Thoracic aorta (tissue), 2 donors: ENCODE results near the gene MYO3B. TPM values are rescaled to one million over a fixed set of nuclear protein-coding genes. Genes with fewer than 3 reads are reported as not detected.

Source experiments
- ATAC-seq: fragments of 150-250 bp; one replicate; pipeline ENCODE4 v1.8.0; 2017; ENCODE audit warnings: low read depth; ENCODE audit not compliant: insufficient number of reproducible peaks, low FRiP score
- DNase-seq: peaks from one replicate; pipeline ENCODE4 v3.0.0-alpha.2; 2020; ENCODE audit warnings: low spot score
- H3K27ac ChIP-seq, 2 donors: fragments of 200-600 bp; sonication (generic); 1 replicate in 1 of 2; 2 replicates in 1 of 2; pipeline ENCODE4 v1.5.1; 2016; ENCODE audit warnings: mild to moderate bottlenecking in 2 of 2, moderate library complexity in 2 of 2
- H3K27me3 ChIP-seq: fragments of 200-600 bp; sonication (generic); replicated peaks from 2 replicates; pipeline ENCODE4 v1.6.0; 2016; ENCODE audit warnings: mild to moderate bottlenecking; ENCODE audit not compliant: insufficient read depth
- H3K36me3 ChIP-seq: fragments of 200-600 bp; sonication (generic); one replicate; pipeline ENCODE4 v1.5.1; 2016
- H3K4me1 ChIP-seq, 2 donors: fragments of 200-600 bp; sonication (generic); 1 replicate in 1 of 2; 2 replicates in 1 of 2; pipeline versions ENCODE4 v1.5.1 to v1.6.0; 2016; ENCODE audit warnings: low read depth in 2 of 2, mild to moderate bottlenecking in 1 of 2; ENCODE audit not compliant: control insufficient read depth in 1 of 2
- H3K4me3 ChIP-seq: fragments of 200-600 bp; sonication (generic); 2 replicates; pipeline ENCODE4 v1.5.1; 2016; ENCODE audit warnings: mild to moderate bottlenecking
- H3K9me3 ChIP-seq: fragments of 200-600 bp; sonication (generic); 2 replicates; pipeline ENCODE4 v1.5.1; 2016
- total RNA-seq, 2 donors: library from RNA; depleted of rRNA; stranded (reverse); fragments of >200 nt; gene quantifications; one replicate each; pipeline versions ENCODE4 v1.1.0 to v1.2.3, GENCODE V29; 2016
- TF ChIP-seq, protein P1 (sequence below): fragments of 200-600 bp; sonication (generic); IDR thresholded peaks from one replicate; pipeline ENCODE4 v1.5.1; 2019; ENCODE audit warnings: antibody characterized with exemption

The MYO3B gene
- total RNA-seq, 2 donors from 2014 or later: not detected

GRCh38 chr2:170582751-170583463 is 405.0 kb downstream of the MYO3B start:
- Histone ChIP-seq H3K4me3 (no peak overlapping the region), H3K27me3 (no peaks in the 10 kb centered on the region), H3K27ac (no peak overlapping the region), H3K36me3 (no peaks in the 10 kb centered on the region), H3K4me1 (no peaks in the 10 kb centered on the region), H3K9me3 (no peaks in the 10 kb centered on the region)
- DNase-seq (no peak), ATAC-seq (no peak)
- TF ChIP-seq, protein P1, sequence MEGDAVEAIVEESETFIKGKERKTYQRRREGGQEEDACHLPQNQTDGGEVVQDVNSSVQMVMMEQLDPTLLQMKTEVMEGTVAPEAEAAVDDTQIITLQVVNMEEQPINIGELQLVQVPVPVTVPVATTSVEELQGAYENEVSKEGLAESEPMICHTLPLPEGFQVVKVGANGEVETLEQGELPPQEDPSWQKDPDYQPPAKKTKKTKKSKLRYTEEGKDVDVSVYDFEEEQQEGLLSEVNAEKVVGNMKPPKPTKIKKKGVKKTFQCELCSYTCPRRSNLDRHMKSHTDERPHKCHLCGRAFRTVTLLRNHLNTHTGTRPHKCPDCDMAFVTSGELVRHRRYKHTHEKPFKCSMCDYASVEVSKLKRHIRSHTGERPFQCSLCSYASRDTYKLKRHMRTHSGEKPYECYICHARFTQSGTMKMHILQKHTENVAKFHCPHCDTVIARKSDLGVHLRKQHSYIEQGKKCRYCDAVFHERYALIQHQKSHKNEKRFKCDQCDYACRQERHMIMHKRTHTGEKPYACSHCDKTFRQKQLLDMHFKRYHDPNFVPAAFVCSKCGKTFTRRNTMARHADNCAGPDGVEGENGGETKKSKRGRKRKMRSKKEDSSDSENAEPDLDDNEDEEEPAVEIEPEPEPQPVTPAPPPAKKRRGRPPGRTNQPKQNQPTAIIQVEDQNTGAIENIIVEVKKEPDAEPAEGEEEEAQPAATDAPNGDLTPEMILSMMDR: no peak

- Histone ChIP-seq H3K4me3 (no peak overlapping the region), H3K4me1 (no peaks in the 10 kb centered on the region), H3K27me3 (no peaks in the 10 kb centered on the region), H3K9me3 (no peaks in the 10 kb centered on the region), H3K27ac (no peak overlapping the region), H3K36me3 (no peaks in the 10 kb centered on the region)
- DNase-seq (no peak), ATAC-seq (no peak)
- TF ChIP-seq, protein P1: no peak
Measured at GRCh38 chr2:170585067-170585466, 407.1 kb downstream of the MYO3B start.

DNA sequence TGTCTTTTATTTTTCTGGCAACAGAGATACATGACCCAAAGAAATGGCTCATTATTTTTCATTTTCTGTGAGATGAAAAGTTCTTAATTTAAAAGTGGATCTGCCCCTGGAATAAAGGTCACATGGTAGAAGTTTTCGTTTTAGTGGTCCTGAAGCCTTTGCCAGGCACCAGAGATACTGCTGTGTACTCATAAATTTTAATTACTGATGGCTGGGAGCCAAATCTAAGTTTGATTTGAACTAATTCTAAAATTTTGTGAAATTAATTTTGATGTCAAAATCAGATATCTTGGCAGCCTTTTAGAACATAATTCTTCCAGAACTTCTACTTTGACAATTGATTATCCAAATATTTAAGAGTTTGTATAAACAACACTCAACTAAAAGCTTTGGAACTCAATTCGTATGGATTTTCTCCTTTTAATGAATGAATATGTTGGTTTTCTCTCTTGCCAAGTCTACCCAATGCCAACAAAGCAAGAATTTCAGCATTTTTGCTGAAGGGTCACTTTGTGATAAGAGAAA is 408.7 kb downstream of the MYO3B start:
- no peak for DNase-seq
- Histone ChIP-seq H3K36me3 (no peaks in the 10 kb centered on the region), H3K9me3 (no peaks in the 10 kb centered on the region), H3K27ac (no peak overlapping the region), H3K27me3 (no peaks in the 10 kb centered on the region), H3K4me1 (no peaks in the 10 kb centered on the region), H3K4me3 (no peak overlapping the region)
- ATAC-seq: no peak
- TF ChIP-seq, protein P1: no peak

DNA sequence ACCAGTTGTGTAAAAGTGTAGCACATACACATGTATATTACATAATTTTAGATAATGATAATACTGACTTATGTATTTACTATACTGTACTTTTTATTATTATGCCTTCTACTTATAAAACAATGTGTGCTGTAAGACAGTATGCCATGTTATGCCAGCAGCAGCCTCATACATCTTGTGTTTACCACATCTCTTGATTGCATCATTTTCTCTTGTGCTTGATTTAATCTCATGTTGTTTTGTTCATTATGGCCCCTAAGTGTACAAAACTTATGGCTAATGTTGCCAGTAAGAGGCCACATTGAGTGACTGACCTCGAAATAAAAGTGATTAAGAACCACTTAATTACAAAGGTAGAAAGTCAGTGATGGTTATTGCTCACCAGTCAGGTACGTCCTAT is 409.2 kb downstream of the MYO3B start:
- H3K36me3 ChIP-seq: no peaks in the 10 kb centered on the region
- no peaks in the 10 kb centered on the region for H3K9me3 ChIP-seq
- H3K27me3 ChIP-seq: no peaks in the 10 kb centered on the region
- DNase-seq: no peak
- no peak for ATAC-seq
- no peak overlapping the region for H3K27ac ChIP-seq
- no peak overlapping the region for H3K4me3 ChIP-seq
- TF ChIP-seq, protein P1: no peak
- no peaks in the 10 kb centered on the region for H3K4me1 ChIP-seq

DNA sequence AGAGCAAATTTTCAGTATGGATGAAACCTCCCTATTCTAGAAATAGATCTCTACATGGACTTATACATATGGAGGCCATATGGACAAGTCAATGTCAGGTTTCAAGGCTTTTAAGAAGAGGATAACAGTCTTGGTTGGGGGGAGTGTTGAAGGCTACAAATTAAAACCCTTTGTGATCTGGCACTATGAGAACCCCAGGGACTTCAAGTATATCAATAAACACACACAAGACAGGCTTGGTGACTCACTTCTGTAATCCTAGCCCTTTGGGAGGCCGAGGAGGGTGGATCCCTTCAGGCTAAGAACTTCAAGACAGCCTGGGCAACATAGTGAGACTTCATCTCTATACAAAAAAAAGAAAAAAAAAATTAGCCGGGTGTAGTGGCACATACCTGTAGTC is 410.0 kb downstream of the MYO3B start:
- H3K27me3 ChIP-seq: no peaks in the 10 kb centered on the region

More for the DNA sequence above, 410.0 kb downstream of the MYO3B start:
- H3K36me3 ChIP-seq: no peaks in the 10 kb centered on the region
- TF ChIP-seq, protein P1: no peak
- H3K4me3 ChIP-seq: no peak overlapping the region
- DNase-seq (no peak), ATAC-seq (no peak)
- H3K27ac ChIP-seq: no peak overlapping the region
- no peaks in the 10 kb centered on the region for H3K9me3 ChIP-seq
- H3K4me1 ChIP-seq: no peaks in the 10 kb centered on the region
